ENCODE measurements around the gene CACUL1. TPM values are rescaled to one million over a fixed set of nuclear protein-coding genes. Genes with fewer than 3 reads are reported as not detected.

The CACUL1 gene
- total and polyA plus RNA-seq, 9 of the 15 experiments (the other 6 are each of a cell fraction or from before 2014, with no cell fraction given) = 4.5 to 17.1 (median 13.5) TPM

DNA sequence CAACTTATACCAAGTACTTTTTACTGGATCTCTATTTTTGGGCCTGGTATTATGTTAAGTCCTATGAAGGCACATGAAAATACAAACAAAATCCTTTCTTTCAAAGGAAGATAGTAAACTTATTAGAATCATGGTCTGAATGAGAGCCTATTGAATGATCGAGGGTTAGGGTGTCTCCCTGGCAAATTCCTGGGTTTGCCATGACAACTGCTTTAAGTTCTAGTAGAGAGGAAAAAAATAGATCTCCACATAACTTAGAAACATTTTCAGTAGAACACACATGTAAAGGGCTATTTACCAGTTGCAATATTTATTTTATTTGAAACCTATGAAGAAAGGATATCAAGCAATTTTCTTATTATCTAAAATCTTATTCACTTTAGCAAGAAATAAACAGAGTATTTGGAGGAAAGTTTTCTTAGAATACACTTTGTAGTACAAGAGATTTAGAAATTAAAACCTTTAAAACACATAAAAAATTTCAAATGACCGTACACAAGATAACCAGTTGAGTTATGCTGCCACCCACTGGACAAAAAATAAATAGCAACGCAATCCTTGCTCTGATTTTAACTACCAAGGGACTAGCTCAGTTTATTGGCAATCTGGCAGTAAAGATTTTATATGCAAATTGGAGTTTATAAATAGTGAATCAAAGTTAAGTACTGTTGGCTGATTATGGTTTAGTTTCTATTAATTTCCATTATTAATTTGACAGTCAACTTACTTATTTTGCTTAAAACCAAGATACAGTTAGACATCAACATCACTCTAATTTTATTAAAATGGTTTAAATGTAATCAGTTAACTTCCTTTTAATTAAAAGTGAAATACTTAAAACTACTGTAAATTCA is 33.9 kb downstream of the CACUL1 start:
- Histone ChIP-seq H3K9me1 (ENCODE audit: control insufficient read depth, insufficient read depth, low read length) (no peaks in the 10 kb centered on the region), H3K4me3 (no peak overlapping the region), H4K20me1 (replicated peaks; ENCODE audit: control insufficient read depth, insufficient read depth, low read length) (no peaks in the 10 kb centered on the region), H2AFZ (ENCODE audit: low read depth, low read length) (no peak overlapping the region), H3K4me2 (ENCODE audit: insufficient read depth, low read length) (no peak overlapping the region), H3K27ac (ENCODE audit: extremely low read depth, low read depth, low read length) (no peak overlapping the region), H3K4me1 (replicated peaks in 1 of 2; ENCODE audit: control insufficient read depth in 2 of 2, insufficient read depth in 2 of 2, low read length in 2 of 2) (no peaks in the 10 kb centered on the region), H3K27me3 (ENCODE audit: control insufficient read depth in 2 of 2, insufficient read depth in 2 of 2, low read length in 2 of 2) (no peaks in the 10 kb centered on the region), H3K9me3 (replicated peaks; ENCODE audit: control insufficient read depth, insufficient read depth, low read depth, low read length) (no peaks in the 10 kb centered on the region), H3K36me3 (ENCODE audit: control insufficient read depth, insufficient read depth, low read length) (peaks cover 17% of the 10 kb centered on the region; the same call in 1 of the 3 replicates), H3K79me2 (ENCODE audit: control insufficient read depth, insufficient read depth, low read length) (peaks cover 7% of the 10 kb centered on the region; the same call in 1 of the 3 replicates), H3K9ac (ENCODE audit: insufficient read depth in 1 of 2, low read depth in 2 of 2, low read length in 2 of 2) (no peak overlapping the region)
- ATAC-seq (peak; percentile 59; the same call in 1 of the 3 replicates), FAIRE-seq (peak; percentile 68), DNase-seq (ENCODE audit: extremely low read depth in 1 of 4, low spot score in 3 of 4) (peak; percentile 14 to 57 (median 30))
- WGBS (ENCODE audit: insufficient coverage, low coverage, missing lambda C conversion rate) = 26% methylated on average over 3 of the region's 3 CpGs
- ChIA-PET CTCF (ENCODE audit: low intra/inter-chr PET ratio) (interaction anchor here (0.6 to 1.8 kb wide), 4 partner anchors 80 to 509 kb away, joined by 3 to 11 read pairs (median 4); no protein-coding TSS in a partner anchor), POLR2A (interaction anchor here (0.7 to 1.0 kb wide), 2 partner anchors 10 to 12 kb away, joined by 3 read pairs; no protein-coding TSS in a partner anchor)
- no TSS peak for BruUV-seq (replicated peaks)
- in situ Hi-C loops (cut with MboI) = no loop called here
- intact Hi-C loops (cut with micrococcal nuclease) = loop anchor here (1.0 to 5.0 kb wide), 2 partner anchors 81 to 153 kb away; no protein-coding TSS in a partner anchor
- TF ChIP-seq, protein P1, sequence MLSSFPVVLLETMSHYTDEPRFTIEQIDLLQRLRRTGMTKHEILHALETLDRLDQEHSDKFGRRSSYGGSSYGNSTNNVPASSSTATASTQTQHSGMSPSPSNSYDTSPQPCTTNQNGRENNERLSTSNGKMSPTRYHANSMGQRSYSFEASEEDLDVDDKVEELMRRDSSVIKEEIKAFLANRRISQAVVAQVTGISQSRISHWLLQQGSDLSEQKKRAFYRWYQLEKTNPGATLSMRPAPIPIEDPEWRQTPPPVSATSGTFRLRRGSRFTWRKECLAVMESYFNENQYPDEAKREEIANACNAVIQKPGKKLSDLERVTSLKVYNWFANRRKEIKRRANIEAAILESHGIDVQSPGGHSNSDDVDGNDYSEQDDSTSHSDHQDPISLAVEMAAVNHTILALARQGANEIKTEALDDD (IDR thresholded peaks at IDR 0.05) = 0 out of 2 replicates have a peak, but pooled peaks have one; percentile 26
- TF ChIP-seq, protein P2, sequence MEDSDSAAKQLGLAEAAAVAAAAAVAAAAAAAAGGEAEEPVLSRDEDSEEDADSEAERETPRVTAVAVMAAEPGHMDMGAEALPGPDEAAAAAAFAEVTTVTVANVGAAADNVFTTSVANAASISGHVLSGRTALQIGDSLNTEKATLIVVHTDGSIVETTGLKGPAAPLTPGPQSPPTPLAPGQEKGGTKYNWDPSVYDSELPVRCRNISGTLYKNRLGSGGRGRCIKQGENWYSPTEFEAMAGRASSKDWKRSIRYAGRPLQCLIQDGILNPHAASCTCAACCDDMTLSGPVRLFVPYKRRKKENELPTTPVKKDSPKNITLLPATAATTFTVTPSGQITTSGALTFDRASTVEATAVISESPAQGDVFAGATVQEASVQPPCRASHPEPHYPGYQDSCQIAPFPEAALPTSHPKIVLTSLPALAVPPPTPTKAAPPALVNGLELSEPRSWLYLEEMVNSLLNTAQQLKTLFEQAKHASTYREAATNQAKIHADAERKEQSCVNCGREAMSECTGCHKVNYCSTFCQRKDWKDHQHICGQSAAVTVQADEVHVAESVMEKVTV (CRISPR knock-in tag; IDR thresholded peaks at IDR 0.05) = 0 out of 2 replicates have a peak, but pooled peaks have one; percentile 32
- TF ChIP-seq, protein P3, sequence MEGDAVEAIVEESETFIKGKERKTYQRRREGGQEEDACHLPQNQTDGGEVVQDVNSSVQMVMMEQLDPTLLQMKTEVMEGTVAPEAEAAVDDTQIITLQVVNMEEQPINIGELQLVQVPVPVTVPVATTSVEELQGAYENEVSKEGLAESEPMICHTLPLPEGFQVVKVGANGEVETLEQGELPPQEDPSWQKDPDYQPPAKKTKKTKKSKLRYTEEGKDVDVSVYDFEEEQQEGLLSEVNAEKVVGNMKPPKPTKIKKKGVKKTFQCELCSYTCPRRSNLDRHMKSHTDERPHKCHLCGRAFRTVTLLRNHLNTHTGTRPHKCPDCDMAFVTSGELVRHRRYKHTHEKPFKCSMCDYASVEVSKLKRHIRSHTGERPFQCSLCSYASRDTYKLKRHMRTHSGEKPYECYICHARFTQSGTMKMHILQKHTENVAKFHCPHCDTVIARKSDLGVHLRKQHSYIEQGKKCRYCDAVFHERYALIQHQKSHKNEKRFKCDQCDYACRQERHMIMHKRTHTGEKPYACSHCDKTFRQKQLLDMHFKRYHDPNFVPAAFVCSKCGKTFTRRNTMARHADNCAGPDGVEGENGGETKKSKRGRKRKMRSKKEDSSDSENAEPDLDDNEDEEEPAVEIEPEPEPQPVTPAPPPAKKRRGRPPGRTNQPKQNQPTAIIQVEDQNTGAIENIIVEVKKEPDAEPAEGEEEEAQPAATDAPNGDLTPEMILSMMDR (IDR thresholded peaks at IDR 0.05 in 2 of 3, conservative IDR thresholded peaks at IDR 0.05 in 1 of 3; ENCODE audit: insufficient read depth in 2 of 3, low read depth in 1 of 3, low read length in 3 of 3) = peak; percentile 38 to 75 (median 41); a peak in 4 of 6 replicates
- TF ChIP-seq, protein P4, sequence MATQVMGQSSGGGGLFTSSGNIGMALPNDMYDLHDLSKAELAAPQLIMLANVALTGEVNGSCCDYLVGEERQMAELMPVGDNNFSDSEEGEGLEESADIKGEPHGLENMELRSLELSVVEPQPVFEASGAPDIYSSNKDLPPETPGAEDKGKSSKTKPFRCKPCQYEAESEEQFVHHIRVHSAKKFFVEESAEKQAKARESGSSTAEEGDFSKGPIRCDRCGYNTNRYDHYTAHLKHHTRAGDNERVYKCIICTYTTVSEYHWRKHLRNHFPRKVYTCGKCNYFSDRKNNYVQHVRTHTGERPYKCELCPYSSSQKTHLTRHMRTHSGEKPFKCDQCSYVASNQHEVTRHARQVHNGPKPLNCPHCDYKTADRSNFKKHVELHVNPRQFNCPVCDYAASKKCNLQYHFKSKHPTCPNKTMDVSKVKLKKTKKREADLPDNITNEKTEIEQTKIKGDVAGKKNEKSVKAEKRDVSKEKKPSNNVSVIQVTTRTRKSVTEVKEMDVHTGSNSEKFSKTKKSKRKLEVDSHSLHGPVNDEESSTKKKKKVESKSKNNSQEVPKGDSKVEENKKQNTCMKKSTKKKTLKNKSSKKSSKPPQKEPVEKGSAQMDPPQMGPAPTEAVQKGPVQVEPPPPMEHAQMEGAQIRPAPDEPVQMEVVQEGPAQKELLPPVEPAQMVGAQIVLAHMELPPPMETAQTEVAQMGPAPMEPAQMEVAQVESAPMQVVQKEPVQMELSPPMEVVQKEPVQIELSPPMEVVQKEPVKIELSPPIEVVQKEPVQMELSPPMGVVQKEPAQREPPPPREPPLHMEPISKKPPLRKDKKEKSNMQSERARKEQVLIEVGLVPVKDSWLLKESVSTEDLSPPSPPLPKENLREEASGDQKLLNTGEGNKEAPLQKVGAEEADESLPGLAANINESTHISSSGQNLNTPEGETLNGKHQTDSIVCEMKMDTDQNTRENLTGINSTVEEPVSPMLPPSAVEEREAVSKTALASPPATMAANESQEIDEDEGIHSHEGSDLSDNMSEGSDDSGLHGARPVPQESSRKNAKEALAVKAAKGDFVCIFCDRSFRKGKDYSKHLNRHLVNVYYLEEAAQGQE (IDR thresholded peaks at IDR 0.05; ENCODE audit: borderline replicate concordance) = peak; percentile 29; the same call in 1 of the 2 replicates
- TF ChIP-seq, protein P4 (CRISPR knock-in tag; IDR thresholded peaks at IDR 0.05; ENCODE audit: low read depth) = no peak

All from K562 (cell line).